BE2C (cell line): ENCODE results near the gene PRR30.

Source experiments
- DNase-seq: peaks from one replicate; pipeline ENCODE4 v3.0.0-alpha.2; 2020
- H3K27me3 ChIP-seq: fragments of 250-450 bp; sonication (Bioruptor Pico); 2 replicates; pipeline ENCODE4 v1.5.1; 2020; ENCODE audit warnings: mild to moderate bottlenecking
- H3K36me3 ChIP-seq: fragments of 250-450 bp; sonication (Bioruptor Pico); 2 replicates; pipeline ENCODE4 v1.5.1; 2020; ENCODE audit warnings: mild to moderate bottlenecking
- H3K4me1 ChIP-seq: fragments of 250-450 bp; sonication (Bioruptor Pico); 2 replicates; pipeline ENCODE4 v1.5.1; 2020
- H3K4me3 ChIP-seq: 2 replicates; pipeline ENCODE4 v1.5.1; 2011; ENCODE audit warnings: low read depth, low read length
- H3K9me3 ChIP-seq: fragments of 250-450 bp; sonication (Bioruptor Pico); 2 replicates; pipeline ENCODE4 v1.5.1; 2020
- CTCF ChIP-seq: IDR thresholded peaks from 2 replicates; pipeline ENCODE4 v1.5.1; 2012; ENCODE audit warnings: mild to moderate bottlenecking, low read depth, low read length

Gene PRR30

GRCh38 chr2:27159271-27159670, 20.1 kb upstream of the PRR30 start:
- no peak for TF ChIP-seq CTCF
- no peaks in the 10 kb centered on the region for H3K4me1 ChIP-seq
- no peaks in the 10 kb centered on the region for H3K36me3 ChIP-seq
- no peak for DNase-seq
- no peaks in the 10 kb centered on the region for H3K27me3 ChIP-seq
- no peaks in the 10 kb centered on the region for H3K9me3 ChIP-seq
- H3K4me3 ChIP-seq: no peak overlapping the region

- no peak for TF ChIP-seq CTCF
- Histone ChIP-seq H3K4me3 (no peak overlapping the region), H3K4me1 (no peaks in the 10 kb centered on the region), H3K27me3 (no peaks in the 10 kb centered on the region), H3K9me3 (no peaks in the 10 kb centered on the region), H3K36me3 (no peaks in the 10 kb centered on the region)
- DNase-seq: no peak
Measured at GRCh38 chr2:27158468-27158867, 19.3 kb upstream of the PRR30 start.

- H3K4me1 ChIP-seq: no peaks in the 10 kb centered on the region
- H3K27me3 ChIP-seq: no peaks in the 10 kb centered on the region
- no peaks in the 10 kb centered on the region for H3K9me3 ChIP-seq
- no peak overlapping the region for H3K4me3 ChIP-seq
- no peak for DNase-seq
- no peak for TF ChIP-seq CTCF
- H3K36me3 ChIP-seq: no peaks in the 10 kb centered on the region
Measured at GRCh38 chr2:27155069-27155520, 15.9 kb upstream of the PRR30 start.

GRCh38 chr2:27154488-27154887, 15.3 kb upstream of the PRR30 start:
- H3K36me3 ChIP-seq: no peaks in the 10 kb centered on the region
- TF ChIP-seq CTCF: no peak
- H3K27me3 ChIP-seq: no peaks in the 10 kb centered on the region
- no peaks in the 10 kb centered on the region for H3K9me3 ChIP-seq
- no peaks in the 10 kb centered on the region for H3K4me1 ChIP-seq
- DNase-seq: no peak
- no peak overlapping the region for H3K4me3 ChIP-seq

DNA sequence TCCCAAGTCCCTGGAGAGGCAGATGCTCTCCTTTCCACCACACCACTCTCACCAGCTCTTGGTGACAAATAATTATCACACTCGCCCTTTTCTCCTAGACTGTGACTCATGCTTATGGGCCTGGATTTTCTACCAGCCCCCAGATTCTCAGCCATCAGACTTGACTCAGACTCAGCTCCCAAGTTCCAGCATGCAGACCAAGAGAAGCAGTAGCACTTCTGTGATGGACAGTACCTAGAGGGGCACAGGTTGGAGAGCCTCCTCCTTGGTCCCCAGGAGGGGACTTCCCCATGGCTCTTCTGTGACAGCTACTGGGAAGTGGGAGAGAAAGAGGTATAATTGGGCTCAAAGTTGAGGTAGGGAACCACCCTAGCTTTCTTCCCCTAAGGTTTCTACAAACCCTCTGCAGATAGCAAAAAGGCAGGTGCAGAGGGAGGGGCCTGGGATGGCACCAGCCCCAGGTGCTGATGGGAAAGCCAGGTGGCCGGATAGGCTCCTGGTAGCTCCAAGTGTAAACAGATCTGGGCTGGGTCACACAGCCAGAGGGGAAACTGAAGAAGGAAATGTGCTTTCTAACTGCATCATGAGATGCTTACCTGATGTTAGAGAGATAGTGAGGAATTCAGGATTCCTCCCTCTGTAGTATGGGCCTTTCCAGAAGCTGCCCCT, 13.7 kb upstream of the PRR30 start:
- no peak for DNase-seq
- Histone ChIP-seq H3K4me1 (no peaks in the 10 kb centered on the region), H3K27me3 (no peaks in the 10 kb centered on the region), H3K36me3 (no peaks in the 10 kb centered on the region), H3K9me3 (no peaks in the 10 kb centered on the region), H3K4me3 (no peak overlapping the region)
- no peak for TF ChIP-seq CTCF

GRCh38 chr2:27152102-27152795, 13.0 kb upstream of the PRR30 start:
- Histone ChIP-seq H3K36me3 (no peaks in the 10 kb centered on the region), H3K4me3 (no peak overlapping the region), H3K27me3 (no peaks in the 10 kb centered on the region), H3K9me3 (no peaks in the 10 kb centered on the region), H3K4me1 (no peaks in the 10 kb centered on the region)
- TF ChIP-seq CTCF: no peak
- no peak for DNase-seq
